ENCODE data around the gene SLIT3. TPM values are rescaled to one million over a fixed set of nuclear protein-coding genes. Genes with fewer than 3 reads are reported as not detected.

Gene SLIT3
- total RNA-seq, 1 experiment from 2014 or later: 0.92 TPM

DNA sequence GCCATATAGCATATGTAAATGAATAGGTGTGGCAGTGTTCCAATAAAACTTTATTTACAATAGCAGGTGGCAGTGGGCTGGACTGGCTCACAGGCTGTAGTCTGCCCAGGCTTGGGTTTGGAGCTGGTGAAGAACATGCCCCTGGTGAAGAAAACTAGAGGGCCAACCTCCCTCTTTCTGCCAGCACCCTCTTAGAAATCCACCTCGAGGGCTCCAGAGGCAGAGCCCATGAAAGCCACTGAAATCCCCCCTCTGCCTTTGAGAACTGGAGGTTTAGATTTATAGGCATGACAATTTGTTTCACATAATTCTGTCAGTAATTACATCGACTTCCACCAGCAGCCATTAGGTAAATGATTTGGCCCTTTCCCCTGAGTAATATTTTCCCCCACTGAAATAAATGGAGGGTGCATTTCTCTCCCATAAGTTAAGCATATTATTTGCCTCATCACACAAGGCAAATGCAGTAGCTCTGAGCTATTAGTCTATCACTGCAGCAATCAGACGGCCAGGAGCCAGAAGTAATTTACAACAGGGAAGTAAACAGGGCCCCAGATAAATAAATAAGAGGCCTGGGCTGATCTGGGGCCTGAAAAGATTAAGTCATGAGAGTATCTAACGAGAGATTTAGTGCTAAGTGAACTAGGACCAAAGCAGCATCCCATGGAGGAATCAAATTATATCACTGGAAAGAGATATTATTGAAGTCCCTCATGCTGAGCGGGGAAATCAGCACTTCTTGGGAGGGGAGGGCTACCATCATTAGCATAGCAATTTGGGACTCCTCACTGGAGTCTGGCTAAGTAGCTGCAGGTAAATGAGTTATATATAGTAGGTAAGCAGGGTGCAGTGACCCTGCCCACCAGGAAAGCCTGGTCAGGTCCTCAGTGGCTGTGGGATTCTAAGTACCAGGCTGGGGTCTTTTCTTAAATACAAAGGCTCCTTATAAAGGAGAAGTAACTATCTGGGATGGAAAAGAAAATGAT lies 123.9 kb downstream of the SLIT3 start:
- no peak overlapping the region for H3K9ac ChIP-seq (ENCODE audit: extremely low read depth, insufficient read length, low read length)
- Mint-ChIP-seq H3K9me3 (no peaks in the 10 kb centered on the region), H3K27me3 (ENCODE audit: low read depth) (peaks cover 5% of the 10 kb centered on the region), H3K4me1 (peaks cover 11% of the 10 kb centered on the region in 2 experiments), H3K36me3 (ENCODE audit: insufficient read depth in 1 of 3, low read depth in 3 of 3) (no peaks in the 10 kb centered on the region), H3K27ac (no peak overlapping the region), H3K4me3 (no peak overlapping the region)
- no peak overlapping the region for H3K4ac ChIP-seq (ENCODE audit: low read depth, low read length)
- H2BK12ac ChIP-seq (ENCODE audit: insufficient read length, low read depth, low read length): no peak overlapping the region
- H2AFZ ChIP-seq (ENCODE audit: low read length): no peak overlapping the region
- no peak overlapping the region for H2BK15ac ChIP-seq (ENCODE audit: low read depth, low read length)
- no peaks in the 10 kb centered on the region for H4K20me1 ChIP-seq (ENCODE audit: control insufficient read depth, insufficient read depth, insufficient read length)
- H3K4me1 ChIP-seq (ENCODE audit: insufficient read depth, low read length): no peaks in the 10 kb centered on the region
- DNase-seq: no peak
- H4K91ac ChIP-seq (ENCODE audit: insufficient read length, low read depth, low read length): no peak overlapping the region
- H2BK20ac ChIP-seq (ENCODE audit: low read depth, low read length, poor library complexity, severe bottlenecking): no peak overlapping the region
- no peaks in the 10 kb centered on the region for H3K23me2 ChIP-seq (ENCODE audit: insufficient read length, low read depth, low read length, poor library complexity, severe bottlenecking)
- no peak overlapping the region for H3K14ac ChIP-seq (ENCODE audit: insufficient read depth, low read length)
- no peak overlapping the region for H3K56ac ChIP-seq (ENCODE audit: insufficient read length, low read depth, low read length)
- no peaks in the 10 kb centered on the region for H3K9me3 ChIP-seq (ENCODE audit: control insufficient read depth, low read depth, low read length)
- H3T11ph ChIP-seq (ENCODE audit: low read length): no peak overlapping the region
- no peaks in the 10 kb centered on the region for H3K27me3 ChIP-seq (ENCODE audit: insufficient read depth, low read length)
- H3K23ac ChIP-seq (ENCODE audit: insufficient read length, low read depth, low read length): no peak overlapping the region
- no peak overlapping the region for H3K18ac ChIP-seq (ENCODE audit: insufficient read length, low read depth, low read length)
- H3K4me2 ChIP-seq (ENCODE audit: insufficient read depth, insufficient read length, low read length): no peak overlapping the region
- H4K5ac ChIP-seq (ENCODE audit: insufficient read length, low read depth, low read length): no peak overlapping the region
- H3K79me1 ChIP-seq (ENCODE audit: insufficient read depth, low read depth, low read length, poor library complexity, severe bottlenecking): no peaks in the 10 kb centered on the region
- TF ChIP-seq, protein P1, sequence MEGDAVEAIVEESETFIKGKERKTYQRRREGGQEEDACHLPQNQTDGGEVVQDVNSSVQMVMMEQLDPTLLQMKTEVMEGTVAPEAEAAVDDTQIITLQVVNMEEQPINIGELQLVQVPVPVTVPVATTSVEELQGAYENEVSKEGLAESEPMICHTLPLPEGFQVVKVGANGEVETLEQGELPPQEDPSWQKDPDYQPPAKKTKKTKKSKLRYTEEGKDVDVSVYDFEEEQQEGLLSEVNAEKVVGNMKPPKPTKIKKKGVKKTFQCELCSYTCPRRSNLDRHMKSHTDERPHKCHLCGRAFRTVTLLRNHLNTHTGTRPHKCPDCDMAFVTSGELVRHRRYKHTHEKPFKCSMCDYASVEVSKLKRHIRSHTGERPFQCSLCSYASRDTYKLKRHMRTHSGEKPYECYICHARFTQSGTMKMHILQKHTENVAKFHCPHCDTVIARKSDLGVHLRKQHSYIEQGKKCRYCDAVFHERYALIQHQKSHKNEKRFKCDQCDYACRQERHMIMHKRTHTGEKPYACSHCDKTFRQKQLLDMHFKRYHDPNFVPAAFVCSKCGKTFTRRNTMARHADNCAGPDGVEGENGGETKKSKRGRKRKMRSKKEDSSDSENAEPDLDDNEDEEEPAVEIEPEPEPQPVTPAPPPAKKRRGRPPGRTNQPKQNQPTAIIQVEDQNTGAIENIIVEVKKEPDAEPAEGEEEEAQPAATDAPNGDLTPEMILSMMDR (conservative IDR thresholded peaks at IDR 0.05): no peak
- H4K8ac ChIP-seq (replicated peaks; ENCODE audit: insufficient read length, low read depth, low read length): no peak overlapping the region
- H3K27ac ChIP-seq (ENCODE audit: insufficient read length, low read depth, low read length): no peak overlapping the region
- H2BK5ac ChIP-seq (ENCODE audit: insufficient read length, low read length): no peak overlapping the region
- WGBS (ENCODE audit: extremely low coverage, insufficient read length, low lambda C conversion rate): no CpG with 5 or more reads among the region's 5 CpGs
- no peaks in the 10 kb centered on the region for H3K79me2 ChIP-seq (ENCODE audit: insufficient read depth, low read length)
- H2BK120ac ChIP-seq (ENCODE audit: low read depth, low read length, poor library complexity, severe bottlenecking): no peak overlapping the region
- no peak overlapping the region for H2AK5ac ChIP-seq (ENCODE audit: insufficient read length, low read length)
